HG03460 (cell line): ENCODE data around the gene CCT2.
"Not testable (repeated sequence)": the region's sequence is repeated elsewhere in the genome, so short reads cannot be mapped to it uniquely, and the experiment has no call there.

ENCODE experiments used
- ATAC-seq: cut with Tn5 transposase; IDR thresholded peaks from one replicate; pipeline ENCODE4 v1.9.1; 2021; ENCODE audit not compliant: unreplicated experiment

CCT2 gene

GRCh38 chr12:69583203-69583602, 2.1 kb upstream of the CCT2 start:
- ATAC-seq, result no peak

GRCh38 chr12:69588527-69588926, 3.3 kb downstream of the CCT2 start:
- no peak for ATAC-seq

- no peak for ATAC-seq
Measured at GRCh38 chr12:69589082-69589481, 3.8 kb downstream of the CCT2 start.

DNA sequence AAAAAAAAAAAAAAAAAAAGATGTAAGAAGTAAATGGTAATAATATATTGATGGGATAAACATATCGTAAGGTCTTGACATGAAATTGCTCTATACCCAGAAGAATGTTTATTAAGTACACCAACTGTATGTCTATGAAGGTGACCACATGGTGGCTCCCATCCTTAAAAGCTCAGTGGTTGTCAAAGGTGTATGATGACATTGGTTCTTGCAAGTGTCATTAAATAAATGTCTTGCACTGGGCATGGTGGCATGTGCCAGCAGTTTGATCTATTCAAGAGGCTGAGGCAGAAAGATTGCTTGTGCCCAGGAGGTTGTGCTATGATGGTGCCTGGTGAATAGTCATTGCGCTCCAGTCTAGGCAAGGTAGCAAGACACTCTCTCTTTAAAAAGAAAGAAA, 10.4 kb downstream of the CCT2 start:
- no peak for ATAC-seq

- ATAC-seq, result no peak
Measured at GRCh38 chr12:69598174-69598753, 13.0 kb downstream of the CCT2 start.

- ATAC-seq, result no peak
Measured at GRCh38 chr12:69600804-69601203, 15.5 kb downstream of the CCT2 start.

DNA sequence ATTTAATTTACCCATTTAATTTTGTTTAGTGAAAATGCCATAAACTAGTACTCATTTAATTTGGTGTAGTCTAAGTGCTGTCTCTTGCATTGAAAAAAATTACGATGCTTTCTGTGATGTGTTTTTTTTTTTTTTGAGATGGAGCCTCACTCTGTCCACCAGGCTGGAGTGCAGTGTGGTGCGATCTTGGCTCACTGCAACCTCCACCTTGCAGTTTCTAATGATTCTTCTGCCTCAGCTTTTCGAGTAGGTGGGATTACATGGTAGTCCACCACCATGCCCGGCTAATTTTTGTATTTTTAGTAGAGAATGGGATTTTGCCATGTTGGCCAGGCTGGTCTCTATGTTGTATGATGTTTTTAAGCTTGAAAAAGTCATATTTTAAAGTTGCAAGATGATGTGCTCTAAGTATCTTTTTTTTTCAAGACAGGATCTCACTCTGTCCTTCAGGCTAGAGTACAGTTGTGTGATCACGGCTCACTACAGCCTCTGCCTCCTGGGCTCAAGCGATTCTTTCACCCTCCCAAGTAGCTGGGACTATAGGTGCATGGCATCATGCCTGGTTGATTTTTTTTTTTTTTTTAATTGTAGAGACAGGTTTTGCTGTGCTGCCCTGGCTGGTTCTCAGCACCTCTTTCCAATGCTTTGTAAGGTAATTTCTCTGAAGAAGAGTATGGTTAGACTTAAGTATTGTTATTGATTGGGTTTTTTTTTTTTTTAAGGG, 16.9 kb downstream of the CCT2 start:
- ATAC-seq, result no peak

- ATAC-seq, result no peak
Measured at GRCh38 chr12:69602954-69603353, 17.7 kb downstream of the CCT2 start.

DNA sequence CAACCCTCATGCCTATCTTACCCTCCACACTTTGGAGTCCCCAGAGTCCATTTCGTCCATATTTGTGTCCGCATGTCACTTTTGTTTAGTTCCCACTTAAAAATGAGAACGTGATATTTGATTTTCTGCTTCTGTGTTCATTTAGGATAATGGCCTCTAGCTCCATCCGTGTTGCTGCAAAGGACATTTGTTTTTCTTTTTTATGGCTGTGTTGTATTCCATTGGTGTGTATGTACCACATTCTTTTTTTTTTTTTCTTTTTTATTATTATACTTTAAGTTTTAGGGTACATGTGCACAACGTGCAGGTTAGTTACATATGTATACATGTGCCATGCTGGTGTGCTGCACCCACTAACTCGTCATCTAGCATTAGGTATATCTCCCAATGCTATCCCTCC, 18.3 kb downstream of the CCT2 start:
- not testable (repeated sequence) for ATAC-seq

DNA sequence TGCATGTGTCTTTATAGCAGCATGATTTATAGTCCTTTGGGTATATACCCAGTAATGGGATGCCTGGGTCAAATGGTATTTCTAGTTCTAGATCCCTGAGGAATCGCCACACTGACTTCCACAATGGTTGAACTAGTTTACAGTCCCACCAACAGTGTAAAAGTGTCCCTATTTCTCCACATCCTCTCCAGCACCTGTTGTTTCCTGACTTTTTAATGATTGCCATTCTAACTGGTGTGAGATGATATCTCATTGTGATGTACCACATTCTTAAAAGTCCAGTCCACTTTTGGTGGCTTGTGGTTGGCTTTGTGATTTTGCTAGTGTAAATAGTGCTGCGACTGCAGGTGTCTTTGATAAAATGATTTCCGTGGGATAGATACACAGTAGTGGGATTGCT, 19.0 kb downstream of the CCT2 start:
- ATAC-seq, result not testable (repeated sequence)

GRCh38 chr12:69608114-69608513, 22.9 kb downstream of the CCT2 start:
- no peak for ATAC-seq

DNA sequence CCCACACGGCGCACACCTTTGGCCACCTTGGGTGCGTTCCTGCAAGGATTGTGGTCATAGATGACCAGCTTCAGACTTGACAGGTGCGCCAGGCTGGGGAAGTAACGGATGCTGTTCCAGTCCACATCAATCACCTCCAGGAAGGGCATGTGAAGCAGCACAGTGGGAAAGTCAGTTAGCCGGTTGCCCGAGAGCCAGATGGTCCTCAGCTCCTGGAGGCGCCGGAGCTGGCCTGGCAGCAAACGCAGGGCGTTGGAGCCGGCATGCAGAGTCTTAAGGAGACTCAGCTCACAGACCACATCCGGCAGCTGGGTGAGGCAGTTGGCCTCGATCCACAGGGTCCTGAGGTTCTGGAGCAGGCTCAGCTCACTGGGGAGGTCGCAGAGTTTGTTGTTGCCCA, 24.9 kb downstream of the CCT2 start:
- ATAC-seq, result no peak

DNA sequence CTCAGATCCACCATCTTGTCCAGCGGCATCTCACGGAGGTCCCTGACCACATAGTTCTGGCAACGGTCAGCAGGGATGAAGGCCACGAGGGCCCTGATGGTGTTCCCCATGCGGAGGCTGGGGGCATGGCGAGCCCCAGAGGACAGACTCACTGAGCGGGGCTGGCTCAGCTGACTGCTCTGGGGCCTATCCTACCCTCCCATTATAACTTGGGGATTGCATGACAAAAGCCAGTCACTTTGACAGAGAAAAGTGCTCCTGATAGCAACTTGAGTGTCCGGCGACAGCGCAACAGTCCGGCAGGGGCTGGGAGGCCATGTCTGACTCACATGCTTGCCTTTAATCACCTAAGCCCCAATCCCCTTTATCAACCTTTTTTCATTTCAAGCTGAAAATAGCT, 25.5 kb downstream of the CCT2 start, which contains the start of gene LRRC10:
Gene LRRC10, minus strand, starts transcription at position 179 of the 400 bp plus-strand sequence. Its CDS starts 69 bp downstream, at position 110.
- ATAC-seq, result no peak

GRCh38 chr12:69613351-69613750, 28.1 kb downstream of the CCT2 start:
- ATAC-seq, result no peak

DNA sequence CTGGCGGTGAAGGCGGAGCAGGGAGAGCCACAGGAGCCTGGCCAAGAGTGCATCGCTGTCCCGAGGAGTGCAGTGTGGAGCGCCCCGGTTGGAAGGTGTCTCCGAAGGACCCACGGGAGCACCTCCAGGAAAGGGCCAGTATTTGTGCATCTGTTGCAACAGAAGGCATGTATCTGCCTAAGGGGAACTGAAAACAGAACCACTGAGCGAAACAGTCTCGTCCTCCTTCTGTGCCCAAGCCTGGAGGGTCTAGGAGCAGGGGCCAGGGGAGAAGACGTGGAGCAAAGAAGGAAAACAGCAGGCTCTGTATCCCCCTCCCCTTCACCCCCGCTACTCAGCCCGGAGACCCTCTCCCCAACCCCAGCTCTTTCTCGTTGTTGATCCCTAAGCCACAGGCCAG, 30.8 kb downstream of the CCT2 start:
- no peak for ATAC-seq

DNA sequence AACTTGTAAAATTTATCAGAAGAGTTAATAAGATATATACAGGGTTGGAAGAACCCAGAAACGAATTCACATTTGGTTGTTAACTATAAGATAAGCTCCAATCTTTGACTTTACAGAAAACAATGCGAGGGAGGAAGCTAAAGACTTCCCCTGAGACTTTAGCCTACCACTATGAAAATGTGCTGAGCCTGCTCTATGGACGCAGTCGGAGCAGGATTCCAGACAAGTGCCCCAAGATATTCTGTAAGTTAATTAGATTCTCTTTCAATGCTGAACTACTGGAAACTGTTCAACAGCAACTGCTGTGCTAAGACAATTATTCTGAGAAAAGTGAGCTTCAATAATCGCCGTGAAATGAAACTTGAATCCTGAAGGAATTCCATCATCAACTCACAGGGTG, 33.8 kb downstream of the CCT2 start:
- ATAC-seq, result no peak

- no peak for ATAC-seq
Measured at GRCh38 chr12:69620077-69620476, 34.8 kb downstream of the CCT2 start.

- no peak for ATAC-seq
Measured at GRCh38 chr12:69620921-69621320, 35.7 kb downstream of the CCT2 start.

DNA sequence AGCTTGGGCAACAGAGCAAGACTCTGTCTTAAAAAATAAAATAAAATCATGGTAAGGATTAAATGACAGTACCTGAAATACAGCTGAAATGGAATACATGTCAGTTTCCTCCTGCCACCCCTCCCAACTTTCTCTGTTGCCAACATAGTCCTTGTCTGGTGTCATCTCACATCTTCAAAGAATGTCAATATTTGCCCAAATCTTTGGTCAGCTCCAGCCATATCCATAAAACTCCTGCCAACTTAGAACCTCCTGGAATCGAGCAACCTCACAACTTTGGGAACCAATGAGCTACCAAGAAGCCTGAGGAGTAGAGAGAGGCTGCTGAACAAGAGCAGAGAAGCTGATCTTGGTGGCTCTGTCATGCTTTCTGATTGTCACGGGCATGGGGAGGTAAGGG, 36.3 kb downstream of the CCT2 start:
- no peak for ATAC-seq

DNA sequence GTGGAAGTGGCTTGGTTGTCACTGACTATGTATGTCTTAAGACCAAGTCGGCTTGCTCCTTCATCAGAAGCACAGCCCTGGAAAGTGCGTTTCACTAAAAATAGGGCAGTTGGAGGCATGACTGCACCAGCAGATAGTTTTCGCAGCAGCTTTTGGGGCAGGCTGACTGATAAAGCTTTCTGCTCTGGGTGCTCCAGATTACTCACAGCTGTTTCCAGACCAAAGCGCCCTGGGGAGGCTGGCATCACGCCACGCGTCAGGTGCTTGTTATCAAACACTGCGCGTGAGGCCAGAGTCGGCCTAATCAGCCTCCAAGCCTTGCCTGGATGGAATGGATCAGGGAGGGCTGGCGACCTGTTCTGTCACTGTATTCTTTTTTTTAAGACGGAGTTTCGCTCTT, 38.7 kb downstream of the CCT2 start:
- ATAC-seq, result no peak

- ATAC-seq, result no peak
Measured at GRCh38 chr12:69627501-69627900, 42.2 kb downstream of the CCT2 start.

DNA sequence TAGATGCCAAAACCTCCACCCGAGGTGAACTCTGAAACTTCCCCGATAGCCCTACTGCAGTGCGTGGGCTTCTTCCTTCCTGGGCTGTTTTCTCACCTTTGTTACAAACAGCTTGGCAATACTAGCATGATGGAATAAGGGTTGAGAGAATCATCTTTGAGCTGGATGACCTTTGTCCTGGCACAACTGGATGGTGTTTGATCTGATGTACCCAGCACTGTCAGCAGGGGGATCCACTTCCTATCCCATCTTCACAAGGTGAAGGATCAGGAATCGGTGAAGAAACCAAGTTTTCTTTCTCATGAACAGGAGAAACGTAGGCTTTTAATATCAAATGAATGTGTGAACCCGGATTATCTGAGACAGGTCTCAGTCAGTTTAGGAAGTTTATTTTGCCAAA, 44.9 kb downstream of the CCT2 start:
- ATAC-seq, result no peak

DNA sequence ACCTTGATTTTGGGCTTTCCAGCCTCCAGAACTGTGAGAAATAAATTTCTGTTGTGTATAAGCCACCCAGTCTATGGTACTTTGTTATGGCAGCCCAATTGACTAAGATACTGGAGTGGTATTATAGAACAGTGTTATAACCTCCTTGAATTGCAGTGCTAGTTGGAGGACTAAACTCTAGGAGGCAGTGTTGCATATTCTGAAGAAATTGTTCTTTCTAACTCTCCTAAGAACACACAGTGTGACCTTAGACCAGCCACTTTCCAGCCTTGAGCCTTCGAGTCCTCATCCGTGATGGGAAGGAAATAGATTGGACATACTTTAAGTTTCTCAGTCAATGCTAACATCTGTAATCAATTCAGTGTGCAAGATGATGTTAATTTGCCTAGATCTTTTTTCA, 47.8 kb downstream of the CCT2 start:
- no peak for ATAC-seq
